Fibroblast of villous mesenchyme (primary cell): Measurements from ENCODE around the gene CASP6. TPM values are rescaled to one million over a fixed set of nuclear protein-coding genes. Genes with fewer than 3 reads are reported as not detected.

Source experiments
- DNase-seq: peaks from one replicate; pipeline ENCODE4 v3.0.0-alpha.2; 2010; ENCODE audit warnings: low read depth
- H3K4me3 ChIP-seq: 2 replicates; pipeline ENCODE4 v1.5.1; 2011; ENCODE audit warnings: low read depth, mild to moderate bottlenecking, low read length
- total RNA-seq: library from RNA; depleted of rRNA; stranded (reverse); fragments of >200 nt; gene quantifications from 2 replicates; pipeline ENCODE4 v1.2.3, GENCODE V29; 2012
- TF ChIP-seq, protein P1 (sequence below): IDR thresholded peaks from 2 replicates; pipeline ENCODE4 v1.5.1; 2012; ENCODE audit warnings: low read depth, mild to moderate bottlenecking, low read length; ENCODE audit not compliant: insufficient read depth

Gene CASP6
- total RNA-seq: 22.2 and 26.3 TPM in 2 replicates

DNA sequence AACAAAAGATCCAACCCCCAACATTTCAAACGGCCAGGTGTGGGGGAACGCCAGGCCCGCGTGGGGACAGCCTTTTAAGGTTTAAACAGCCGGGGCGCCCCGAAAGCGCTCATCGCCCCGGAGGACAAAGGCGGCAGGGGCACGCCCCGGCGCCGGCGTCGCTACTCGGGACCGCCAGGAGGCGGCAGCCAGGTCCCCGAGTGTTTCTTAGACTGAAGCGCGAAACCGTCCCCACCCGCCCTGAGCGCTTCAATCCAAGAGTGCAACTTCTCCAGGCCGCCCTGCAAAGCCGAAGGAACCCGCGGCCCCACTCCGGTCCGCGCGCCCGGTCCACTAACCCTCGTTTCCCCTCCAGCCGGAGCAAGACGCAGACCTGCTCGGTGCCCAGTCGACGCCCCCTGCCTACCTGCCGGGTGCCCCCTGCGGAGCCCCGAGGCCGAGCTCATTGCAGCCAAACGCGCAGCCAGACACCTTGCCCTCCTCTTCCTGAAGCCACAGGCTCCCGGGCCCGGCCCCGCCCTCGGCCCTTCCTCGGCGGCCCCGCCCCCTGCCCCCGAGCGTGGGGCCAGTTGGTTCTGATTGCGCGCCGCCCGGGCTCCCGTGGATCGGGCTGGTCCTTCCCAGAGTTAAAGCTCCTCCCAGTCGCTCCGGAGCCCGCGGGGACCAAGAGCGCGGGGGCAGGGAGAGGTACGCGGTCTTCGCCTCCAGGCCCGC lies at the start of gene CASP6:
CASP6 (minus strand) TSS at position 496 of the 714 bp plus-strand sequence; CDS start at position 446, 50 bp downstream.
- TF ChIP-seq, protein P1, sequence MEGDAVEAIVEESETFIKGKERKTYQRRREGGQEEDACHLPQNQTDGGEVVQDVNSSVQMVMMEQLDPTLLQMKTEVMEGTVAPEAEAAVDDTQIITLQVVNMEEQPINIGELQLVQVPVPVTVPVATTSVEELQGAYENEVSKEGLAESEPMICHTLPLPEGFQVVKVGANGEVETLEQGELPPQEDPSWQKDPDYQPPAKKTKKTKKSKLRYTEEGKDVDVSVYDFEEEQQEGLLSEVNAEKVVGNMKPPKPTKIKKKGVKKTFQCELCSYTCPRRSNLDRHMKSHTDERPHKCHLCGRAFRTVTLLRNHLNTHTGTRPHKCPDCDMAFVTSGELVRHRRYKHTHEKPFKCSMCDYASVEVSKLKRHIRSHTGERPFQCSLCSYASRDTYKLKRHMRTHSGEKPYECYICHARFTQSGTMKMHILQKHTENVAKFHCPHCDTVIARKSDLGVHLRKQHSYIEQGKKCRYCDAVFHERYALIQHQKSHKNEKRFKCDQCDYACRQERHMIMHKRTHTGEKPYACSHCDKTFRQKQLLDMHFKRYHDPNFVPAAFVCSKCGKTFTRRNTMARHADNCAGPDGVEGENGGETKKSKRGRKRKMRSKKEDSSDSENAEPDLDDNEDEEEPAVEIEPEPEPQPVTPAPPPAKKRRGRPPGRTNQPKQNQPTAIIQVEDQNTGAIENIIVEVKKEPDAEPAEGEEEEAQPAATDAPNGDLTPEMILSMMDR: peak; percentile 71
- peak; percentile 73 for DNase-seq
- H3K4me3 ChIP-seq: peak within 1 kb of the TSS; percentile 84

DNA sequence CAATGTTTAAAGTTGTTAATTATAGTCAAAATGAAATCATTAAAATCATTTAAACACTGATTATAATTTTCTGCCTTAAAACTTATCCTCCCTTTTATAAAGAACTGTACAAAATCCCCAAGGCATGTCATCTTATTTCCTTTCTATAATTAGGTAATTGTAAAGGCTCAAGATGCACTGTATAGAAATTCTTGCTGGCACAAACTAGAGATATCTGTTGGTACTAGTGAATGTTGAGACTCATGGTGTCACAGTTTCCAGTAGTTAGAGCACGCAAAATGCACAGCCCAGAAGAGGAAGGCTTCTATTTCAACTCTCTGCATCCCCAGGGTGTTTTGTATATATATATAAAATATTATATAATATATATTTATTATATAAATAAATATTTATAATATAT lies 49.3 kb upstream of the CASP6 start:
- H3K4me3 ChIP-seq: no peak overlapping the region
- TF ChIP-seq, protein P1: no peak
- no peak for DNase-seq

DNA sequence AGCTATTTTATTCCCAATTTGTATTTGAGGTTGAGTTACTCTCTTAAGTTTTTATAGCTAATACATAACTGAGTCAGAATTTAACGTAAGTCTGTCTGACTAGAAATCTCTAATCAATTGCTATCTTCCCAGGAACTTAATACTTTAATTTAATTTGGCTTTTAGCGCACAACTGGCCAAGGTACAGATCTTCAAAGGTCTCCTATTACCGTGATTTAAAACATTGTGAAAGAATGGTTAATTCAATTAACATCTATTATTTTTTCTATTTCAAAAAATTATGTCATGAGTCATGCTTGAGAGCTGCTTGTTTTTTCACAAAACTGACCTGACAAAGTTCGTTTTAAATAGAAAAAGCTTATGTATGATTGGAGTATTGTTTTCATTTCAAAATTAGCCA lies 48.6 kb upstream of the CASP6 start:
- TF ChIP-seq, protein P1: no peak
- DNase-seq: no peak
- no peak overlapping the region for H3K4me3 ChIP-seq

DNA sequence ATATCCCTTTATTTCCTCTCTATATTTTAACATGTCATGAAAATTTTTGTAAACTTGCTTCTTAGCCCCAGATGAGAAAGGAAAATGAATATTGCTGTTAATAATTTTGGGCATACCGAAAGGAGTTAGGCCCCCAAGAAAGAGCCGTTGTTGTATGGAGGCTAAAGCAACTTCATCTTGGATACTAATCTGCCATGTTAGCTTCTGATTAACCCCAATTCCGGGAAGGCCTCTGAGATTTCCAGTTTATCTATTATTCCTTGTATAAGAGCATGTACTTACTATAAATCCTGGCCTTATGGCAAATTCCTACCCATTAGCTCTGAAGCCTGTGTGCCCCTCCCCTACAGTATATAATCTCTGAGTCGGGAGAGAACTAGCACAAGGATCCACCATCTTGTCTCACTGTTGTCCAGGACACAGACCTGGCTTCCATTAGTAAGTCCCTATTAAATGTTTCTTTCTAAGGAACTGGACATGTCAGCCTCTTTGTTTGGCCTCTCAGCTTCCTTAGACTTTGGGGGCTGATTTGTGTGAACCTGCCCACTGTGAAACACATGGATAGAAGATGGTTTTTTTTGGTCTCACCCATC lies 47.5 kb upstream of the CASP6 start:
- TF ChIP-seq, protein P1: no peak
- H3K4me3 ChIP-seq: no peak overlapping the region
- no peak for DNase-seq

DNA sequence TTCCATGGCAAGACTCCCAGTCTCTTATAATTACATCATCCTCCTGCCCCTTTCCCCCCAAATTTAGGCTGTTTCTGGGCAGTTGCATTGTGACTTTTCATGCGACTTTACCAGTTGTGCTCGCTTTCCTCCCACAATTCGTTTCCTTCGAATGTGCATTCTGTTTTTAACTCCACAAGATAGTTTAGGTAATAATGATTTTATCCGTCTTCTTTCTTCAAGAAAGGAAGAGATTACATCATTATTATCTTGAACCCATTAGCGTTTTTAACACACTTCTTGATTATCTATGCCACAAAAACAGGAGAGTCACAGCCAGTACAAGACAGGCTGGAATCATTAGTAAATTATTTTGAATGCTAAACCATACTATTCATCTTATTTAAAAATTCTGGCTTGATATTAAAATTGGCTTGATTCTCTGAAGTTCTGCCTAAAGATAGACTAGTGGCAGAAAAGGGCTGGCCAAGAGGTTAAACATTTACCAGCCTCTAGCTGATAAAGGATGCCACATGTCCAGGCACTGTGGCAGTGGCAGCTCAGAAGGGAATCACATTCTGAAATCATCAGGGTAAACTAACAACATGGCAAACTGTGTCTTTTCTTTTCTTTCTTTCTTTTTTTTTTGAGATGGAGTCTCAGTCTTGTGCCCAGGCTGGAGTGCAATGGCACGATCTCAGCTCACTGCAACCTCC lies 46.3 kb upstream of the CASP6 start:
- no peak overlapping the region for H3K4me3 ChIP-seq
- TF ChIP-seq, protein P1: no peak
- no peak for DNase-seq

DNA sequence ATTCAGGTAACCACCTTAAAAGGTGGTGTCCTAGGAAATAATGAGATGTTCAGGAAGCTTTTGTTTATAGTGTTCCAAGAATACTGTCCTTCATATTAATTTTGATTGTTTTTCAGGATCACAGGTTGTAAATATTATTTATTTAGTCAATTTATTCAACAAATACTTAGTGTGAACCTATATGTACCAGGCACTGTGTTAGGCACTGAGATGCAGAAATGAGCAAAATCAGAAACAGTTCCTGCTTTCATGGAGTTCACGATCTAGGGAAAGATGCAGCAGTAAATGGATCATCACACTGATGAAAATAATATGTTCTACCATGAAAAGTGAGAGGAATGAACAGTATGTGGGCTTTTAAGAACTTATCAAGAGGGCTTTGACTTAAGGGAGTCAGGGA lies 44.9 kb upstream of the CASP6 start:
- DNase-seq: no peak
- TF ChIP-seq, protein P1: no peak
- H3K4me3 ChIP-seq: no peak overlapping the region
